Esophagus squamous epithelium (tissue), 5 donors: Measurements from ENCODE around the gene FTCD. TPM values are rescaled to one million over a fixed set of nuclear protein-coding genes. Genes with fewer than 3 reads are reported as not detected.

Experiments used
- DNase-seq: peaks from one replicate; lab custom pipeline; 2025; lab: John Stamatoyannopoulos, UW
- H3K27ac ChIP-seq, 4 donors: fragments of 200-600 bp; sonication (generic); one replicate each; pipeline ENCODE4 v1.5.1; 2016 to 2019; ENCODE audit warnings: mild to moderate bottlenecking in 1 of 4
- H3K27me3 ChIP-seq, 4 donors: fragments of 200-600 bp; sonication (generic); 1 replicate in 3 of 4; 2 replicates in 1 of 4; pipeline versions ENCODE4 v1.5.1 to v1.6.0; 2017 to 2021; ENCODE audit warnings: antibody characterized with exemption in 1 of 4
- H3K36me3 ChIP-seq, 3 donors: fragments of 200-600 bp; sonication (generic); one replicate each; pipeline ENCODE4 v1.5.1; 2016 to 2019
- H3K4me1 ChIP-seq, 3 donors: fragments of 200-600 bp; sonication (generic); one replicate each; pipeline ENCODE4 v1.5.1; 2017 to 2019
- H3K4me3 ChIP-seq, 4 donors: fragments of 200-600 bp; sonication (generic); 1 replicate in 3 of 4; 2 replicates in 1 of 4; pipeline ENCODE4 v1.5.1; 2016 to 2019; ENCODE audit warnings: mild to moderate bottlenecking in 2 of 4, moderate library complexity in 1 of 4
- H3K9me3 ChIP-seq, 3 donors: fragments of 200-600 bp; sonication (generic); one replicate each; pipeline ENCODE4 v1.5.1; 2016 to 2019
- CTCF ChIP-seq, 6 experiments: fragments of 450-650 bp in 4 of 6; fragments of 200-600 bp in 2 of 6; sonication (generic) in 2 of 6; IDR thresholded peaks; one replicate each; pipeline ENCODE4 v1.5.1; 2016 to 2019; ENCODE audit warnings: antibody characterized with exemption in 6 of 6, mild to moderate bottlenecking in 4 of 6, moderate library complexity in 4 of 6
- POLR2A ChIP-seq, 4 donors: fragments of 450-650 bp; IDR thresholded peaks; one replicate each; pipeline ENCODE4 v1.6.1; 2017; ENCODE audit warnings: antibody characterized with exemption in 4 of 4, mild to moderate bottlenecking in 4 of 4, moderate library complexity in 3 of 4
- WGBS, 2 donors: methylation state at CpG; one replicate each; pipeline ENCODE4 v1.1.5; 2018; 5-methylcytosine and 5-hydroxymethylcytosine counted together
- intact Hi-C: fragments of 100-400 bp; cut with DNase I; formaldehyde crosslinking; loops from one replicate; pipeline ENCODE4 v1.15.0; 2022
- total RNA-seq, 4 donors: library from RNA; depleted of rRNA; stranded (reverse); fragments of >200 nt; gene quantifications; one replicate each; pipeline ENCODE4 v1.1.0, GENCODE V29; 2016
- donor health status: DM: yes; HTN: yes; CAD: no.

Gene FTCD
- total RNA-seq, 4 donors from 2014 or later = not detected

DNA sequence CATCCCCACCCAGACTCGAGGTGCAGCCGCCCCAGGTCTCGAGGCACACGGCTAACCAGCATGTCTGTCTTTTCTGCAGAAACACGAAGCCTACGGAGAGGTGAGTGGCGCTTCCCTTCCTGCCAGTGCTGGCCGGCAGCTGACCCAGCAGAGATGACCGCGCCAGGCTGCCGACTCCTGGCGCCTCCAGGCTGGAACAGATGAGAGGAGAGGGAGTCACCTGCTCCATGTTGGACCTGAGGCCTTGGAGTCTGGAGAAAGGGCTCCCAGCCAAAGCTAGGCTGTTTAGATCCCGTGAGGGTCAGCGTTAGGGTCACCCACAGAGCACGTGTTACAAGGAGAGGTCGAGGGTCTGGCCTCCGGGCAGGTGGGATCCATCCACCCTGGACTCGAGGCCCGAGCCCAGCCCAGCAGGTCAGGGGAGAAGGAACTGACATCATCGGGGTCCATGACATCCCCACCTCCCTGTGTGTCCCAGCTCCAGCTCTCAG is 42.6 kb downstream of the FTCD start:
- peaks cover 0 to 2% (median 0%) of the 10 kb centered on the region in 3 donors for H3K9me3 ChIP-seq
- intact Hi-C loops = no loop called here
- H3K27ac ChIP-seq = no peak overlapping the region
- H3K27me3 ChIP-seq = no peaks in the 10 kb centered on the region
- H3K36me3 ChIP-seq = peaks cover 0 to 61% (median 7%) of the 10 kb centered on the region in 3 donors
- TF ChIP-seq CTCF (IDR thresholded peaks at IDR 0.05) (no peak), POLR2A (IDR thresholded peaks at IDR 0.05) (no peak)
- no peak for DNase-seq
- 90 to 100% methylated on average over 1 to 10 of the region's 20 CpGs for WGBS, 2 donors
- H3K4me1 ChIP-seq = peaks cover 6 to 26% (median 10%) of the 10 kb centered on the region in 3 donors
- no peak overlapping the region for H3K4me3 ChIP-seq

DNA sequence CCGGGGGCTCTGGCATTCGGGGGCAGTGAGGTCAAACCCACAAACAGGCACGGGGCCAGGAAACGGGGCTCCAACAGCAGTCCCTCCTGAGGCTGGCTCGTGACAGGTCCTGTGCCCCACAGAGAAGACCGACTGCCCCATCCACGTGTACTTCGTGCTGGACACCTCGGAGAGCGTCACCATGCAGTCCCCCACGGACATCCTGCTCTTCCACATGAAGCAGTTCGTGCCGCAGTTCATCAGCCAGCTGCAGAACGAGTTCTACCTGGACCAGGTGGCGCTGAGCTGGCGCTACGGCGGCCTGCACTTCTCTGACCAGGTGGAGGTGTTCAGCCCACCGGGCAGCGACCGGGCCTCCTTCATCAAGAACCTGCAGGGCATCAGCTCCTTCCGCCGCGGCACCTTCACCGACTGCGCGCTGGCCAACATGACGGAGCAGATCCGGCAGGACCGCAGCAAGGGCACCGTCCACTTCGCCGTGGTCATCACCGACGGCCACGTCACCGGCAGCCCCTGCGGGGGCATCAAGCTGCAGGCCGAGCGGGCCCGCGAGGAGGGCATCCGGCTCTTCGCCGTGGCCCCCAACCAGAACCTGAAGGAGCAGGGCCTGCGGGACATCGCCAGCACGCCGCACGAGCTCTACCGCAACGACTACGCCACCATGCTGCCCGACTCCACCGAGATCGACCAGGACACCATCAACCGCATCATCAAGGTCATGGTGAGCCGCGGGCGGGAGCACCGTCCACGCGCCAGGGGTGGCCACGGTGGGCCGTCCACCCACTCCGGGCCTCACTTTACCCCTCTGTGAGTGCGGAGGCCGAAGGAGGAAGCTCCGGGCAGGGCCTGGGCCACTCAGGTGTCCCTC is 43.3 kb downstream of the FTCD start:
- Histone ChIP-seq H3K4me3 (no peak overlapping the region), H3K27ac (no peak overlapping the region), H3K4me1 (peaks cover 6 to 26% (median 10%) of the 10 kb centered on the region in 3 donors), H3K9me3 (peaks cover 0 to 5% (median 0%) of the 10 kb centered on the region in 3 donors), H3K27me3 (no peaks in the 10 kb centered on the region), H3K36me3 (peaks cover 0 to 55% (median 7%) of the 10 kb centered on the region in 3 donors)
- no peak for DNase-seq
- intact Hi-C loops = no loop called here
- TF ChIP-seq POLR2A (IDR thresholded peaks at IDR 0.05) (no peak), CTCF (IDR thresholded peaks at IDR 0.05) (no peak)
- 85 to 89% methylated on average over 12 to 16 of the region's 69 CpGs for WGBS, 2 donors

GRCh38 chr21:46111193-46111571 is 44.2 kb downstream of the FTCD start:
- intact Hi-C loops = no loop called here
- WGBS, 2 donors = 60 to 67% methylated on average over 1 to 3 of the region's 12 CpGs

GRCh38 chr21:46110499-46111192 is 44.7 kb downstream of the FTCD start:
- TF ChIP-seq POLR2A (IDR thresholded peaks at IDR 0.05) (no peak), CTCF (IDR thresholded peaks at IDR 0.05) (no peak)
- 62 to 71% methylated on average over 6 to 9 of the region's 20 CpGs for WGBS, 2 donors
- Histone ChIP-seq H3K27me3 (no peaks in the 10 kb centered on the region), H3K4me3 (no peak overlapping the region), H3K4me1 (peaks cover 6 to 26% (median 10%) of the 10 kb centered on the region in 3 donors), H3K27ac (peak overlapping the region in 3 of 4 donors; percentile 17 to 39 (median 33)), H3K9me3 (peaks cover 0 to 5% (median 0%) of the 10 kb centered on the region in 3 donors), H3K36me3 (peaks cover 0 to 40% (median 7%) of the 10 kb centered on the region in 3 donors)
- no peak for DNase-seq
- intact Hi-C loops = no loop called here

More at GRCh38 chr21:46111193-46111571, 44.2 kb downstream of the FTCD start:
- no peak for DNase-seq
- no peak overlapping the region for H3K4me3 ChIP-seq
- H3K27ac ChIP-seq = peak overlapping the region in 3 of 4 donors; percentile 17 to 39 (median 33)
- H3K9me3 ChIP-seq = peaks cover 0 to 5% (median 0%) of the 10 kb centered on the region in 3 donors
- peaks cover 0 to 45% (median 7%) of the 10 kb centered on the region in 3 donors for H3K36me3 ChIP-seq
- H3K27me3 ChIP-seq = no peaks in the 10 kb centered on the region
- peaks cover 6 to 26% (median 10%) of the 10 kb centered on the region in 3 donors for H3K4me1 ChIP-seq
- TF ChIP-seq POLR2A (IDR thresholded peaks at IDR 0.05) (no peak), CTCF (IDR thresholded peaks at IDR 0.05) (no peak)
